ENCODE measurements around the gene MTERF4.

DNA sequence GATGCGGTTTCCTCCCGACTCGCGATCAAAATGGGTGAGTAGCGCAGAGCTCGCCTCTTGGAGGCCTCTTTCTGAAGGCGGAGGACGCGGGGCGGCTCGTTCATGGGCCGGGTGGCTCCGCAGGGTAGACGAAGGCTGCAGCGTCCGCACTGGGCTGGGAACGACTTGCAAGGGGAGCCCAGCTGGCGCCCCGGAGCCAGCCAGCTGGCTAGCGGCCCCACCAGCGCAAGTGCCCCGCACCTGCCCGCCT, 47.5 kb upstream of the MTERF4 start:
- TF ChIP-seq JUNB (IDR thresholded peaks at IDR 0.05) (no peak), SMC3 (IDR thresholded peaks at IDR 0.05; ENCODE audit: borderline replicate concordance, low read length) (no peak), ZNF274 (IDR thresholded peaks at IDR 0.05; ENCODE audit: insufficient read depth, insufficient read length) (no peak), ZNF384 (IDR thresholded peaks at IDR 0.05; ENCODE audit: borderline replicate concordance, low read depth, low read length) (no peak), JUND (IDR thresholded peaks at IDR 0.05; ENCODE audit: low read depth, low read length) (no peak), POU2F2 (IDR thresholded peaks at IDR 0.05; ENCODE audit: borderline replicate concordance, low read depth, low read length) (no peak)
- TF ChIP-seq, protein P1, sequence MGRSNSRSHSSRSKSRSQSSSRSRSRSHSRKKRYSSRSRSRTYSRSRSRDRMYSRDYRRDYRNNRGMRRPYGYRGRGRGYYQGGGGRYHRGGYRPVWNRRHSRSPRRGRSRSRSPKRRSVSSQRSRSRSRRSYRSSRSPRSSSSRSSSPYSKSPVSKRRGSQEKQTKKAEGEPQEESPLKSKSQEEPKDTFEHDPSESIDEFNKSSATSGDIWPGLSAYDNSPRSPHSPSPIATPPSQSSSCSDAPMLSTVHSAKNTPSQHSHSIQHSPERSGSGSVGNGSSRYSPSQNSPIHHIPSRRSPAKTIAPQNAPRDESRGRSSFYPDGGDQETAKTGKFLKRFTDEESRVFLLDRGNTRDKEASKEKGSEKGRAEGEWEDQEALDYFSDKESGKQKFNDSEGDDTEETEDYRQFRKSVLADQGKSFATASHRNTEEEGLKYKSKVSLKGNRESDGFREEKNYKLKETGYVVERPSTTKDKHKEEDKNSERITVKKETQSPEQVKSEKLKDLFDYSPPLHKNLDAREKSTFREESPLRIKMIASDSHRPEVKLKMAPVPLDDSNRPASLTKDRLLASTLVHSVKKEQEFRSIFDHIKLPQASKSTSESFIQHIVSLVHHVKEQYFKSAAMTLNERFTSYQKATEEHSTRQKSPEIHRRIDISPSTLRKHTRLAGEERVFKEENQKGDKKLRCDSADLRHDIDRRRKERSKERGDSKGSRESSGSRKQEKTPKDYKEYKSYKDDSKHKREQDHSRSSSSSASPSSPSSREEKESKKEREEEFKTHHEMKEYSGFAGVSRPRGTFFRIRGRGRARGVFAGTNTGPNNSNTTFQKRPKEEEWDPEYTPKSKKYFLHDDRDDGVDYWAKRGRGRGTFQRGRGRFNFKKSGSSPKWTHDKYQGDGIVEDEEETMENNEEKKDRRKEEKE (IDR thresholded peaks at IDR 0.05): no peak
- TF ChIP-seq, protein P2, sequence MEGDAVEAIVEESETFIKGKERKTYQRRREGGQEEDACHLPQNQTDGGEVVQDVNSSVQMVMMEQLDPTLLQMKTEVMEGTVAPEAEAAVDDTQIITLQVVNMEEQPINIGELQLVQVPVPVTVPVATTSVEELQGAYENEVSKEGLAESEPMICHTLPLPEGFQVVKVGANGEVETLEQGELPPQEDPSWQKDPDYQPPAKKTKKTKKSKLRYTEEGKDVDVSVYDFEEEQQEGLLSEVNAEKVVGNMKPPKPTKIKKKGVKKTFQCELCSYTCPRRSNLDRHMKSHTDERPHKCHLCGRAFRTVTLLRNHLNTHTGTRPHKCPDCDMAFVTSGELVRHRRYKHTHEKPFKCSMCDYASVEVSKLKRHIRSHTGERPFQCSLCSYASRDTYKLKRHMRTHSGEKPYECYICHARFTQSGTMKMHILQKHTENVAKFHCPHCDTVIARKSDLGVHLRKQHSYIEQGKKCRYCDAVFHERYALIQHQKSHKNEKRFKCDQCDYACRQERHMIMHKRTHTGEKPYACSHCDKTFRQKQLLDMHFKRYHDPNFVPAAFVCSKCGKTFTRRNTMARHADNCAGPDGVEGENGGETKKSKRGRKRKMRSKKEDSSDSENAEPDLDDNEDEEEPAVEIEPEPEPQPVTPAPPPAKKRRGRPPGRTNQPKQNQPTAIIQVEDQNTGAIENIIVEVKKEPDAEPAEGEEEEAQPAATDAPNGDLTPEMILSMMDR (IDR thresholded peaks at IDR 0.05 in 2 of 3, conservative IDR thresholded peaks at IDR 0.05 in 1 of 3; ENCODE audit: control insufficient read depth in 2 of 3, extremely low read depth in 1 of 3, insufficient read depth in 1 of 3, low read depth in 3 of 3, low read length in 3 of 3): no peak
